MCF 10A (cell line): ENCODE data around the gene C1QTNF1. TPM values are rescaled to one million over a fixed set of nuclear protein-coding genes. Genes with fewer than 3 reads are reported as not detected.

Experiments
- BruUV-seq: library from RNA; stranded (reverse); fragments of 400-500 nt; replicated peaks from 2 replicates; lab custom pipeline; 2021; lab: Mats Ljungman, UMichigan
- CTCF ChIA-PET: fragments of 300-600 bp; sonication (Branson Sonifier 250); formaldehyde crosslinking; extraction: SDS; loops from one replicate; lab custom pipeline; 2021; ENCODE audit warnings: antibody characterized with exemption, inconsistent platforms; lab: Yijun Ruan, JAX
- POLR2A ChIA-PET: fragments of 300-600, 350-650 bp; sonication (Branson Sonifier 250); formaldehyde crosslinking; extraction: SDS; loops from one replicate; lab custom pipeline; 2020; ENCODE audit warnings: antibody characterized with exemption, inconsistent platforms; lab: Yijun Ruan, JAX
- DNase-seq: peaks from one replicate; pipeline ENCODE4 v3.0.0-alpha.2; 2018; ENCODE audit not compliant: unreplicated experiment
- H3K27ac Mint-ChIP-seq: one replicate; pipeline ENCODE4 v1.8.0; 2022; ENCODE audit warnings: mild to moderate bottlenecking, low read depth, mixed read lengths; ENCODE audit not compliant: unreplicated experiment
- H3K27me3 Mint-ChIP-seq: one replicate; pipeline ENCODE4 v1.8.0; 2022; ENCODE audit warnings: mixed read lengths; ENCODE audit not compliant: insufficient read depth, unreplicated experiment
- H3K36me3 Mint-ChIP-seq: one replicate; pipeline ENCODE4 v1.8.0; 2022; ENCODE audit warnings: mild to moderate bottlenecking, moderate library complexity, mixed read lengths; ENCODE audit not compliant: insufficient read depth, unreplicated experiment
- H3K4me1 Mint-ChIP-seq: one replicate; pipeline ENCODE4 v1.8.0; 2022; ENCODE audit warnings: mixed read lengths; ENCODE audit not compliant: insufficient read depth, unreplicated experiment
- H3K4me3 Mint-ChIP-seq: one replicate; pipeline ENCODE4 v1.8.0; 2022; ENCODE audit warnings: mild to moderate bottlenecking, moderate library complexity, mixed read lengths; ENCODE audit not compliant: unreplicated experiment
- H3K9me3 Mint-ChIP-seq: one replicate; pipeline ENCODE4 v1.8.0; 2022; ENCODE audit warnings: mixed read lengths; ENCODE audit not compliant: unreplicated experiment
- intact Hi-C: fragments of 100-400 bp; cut with micrococcal nuclease; formaldehyde crosslinking; loops from 2 replicates; pipeline ENCODE4 v1.14.1; 2022
- total RNA-seq: library from RNA; stranded (reverse); gene quantifications from 2 replicates; pipeline ENCODE4 v1.2.3, GENCODE V29; 2022
- TF ChIP-seq, protein P1 (sequence below): fragments of 200-600 bp; IDR thresholded peaks from one replicate; pipeline ENCODE4 v1.8.0; 2022; ENCODE audit warnings: antibody characterized with exemption, mild to moderate bottlenecking; ENCODE audit not compliant: unreplicated experiment

C1QTNF1 gene
- total RNA-seq, 1 experiment from 2014 or later: 3.0 TPM

DNA sequence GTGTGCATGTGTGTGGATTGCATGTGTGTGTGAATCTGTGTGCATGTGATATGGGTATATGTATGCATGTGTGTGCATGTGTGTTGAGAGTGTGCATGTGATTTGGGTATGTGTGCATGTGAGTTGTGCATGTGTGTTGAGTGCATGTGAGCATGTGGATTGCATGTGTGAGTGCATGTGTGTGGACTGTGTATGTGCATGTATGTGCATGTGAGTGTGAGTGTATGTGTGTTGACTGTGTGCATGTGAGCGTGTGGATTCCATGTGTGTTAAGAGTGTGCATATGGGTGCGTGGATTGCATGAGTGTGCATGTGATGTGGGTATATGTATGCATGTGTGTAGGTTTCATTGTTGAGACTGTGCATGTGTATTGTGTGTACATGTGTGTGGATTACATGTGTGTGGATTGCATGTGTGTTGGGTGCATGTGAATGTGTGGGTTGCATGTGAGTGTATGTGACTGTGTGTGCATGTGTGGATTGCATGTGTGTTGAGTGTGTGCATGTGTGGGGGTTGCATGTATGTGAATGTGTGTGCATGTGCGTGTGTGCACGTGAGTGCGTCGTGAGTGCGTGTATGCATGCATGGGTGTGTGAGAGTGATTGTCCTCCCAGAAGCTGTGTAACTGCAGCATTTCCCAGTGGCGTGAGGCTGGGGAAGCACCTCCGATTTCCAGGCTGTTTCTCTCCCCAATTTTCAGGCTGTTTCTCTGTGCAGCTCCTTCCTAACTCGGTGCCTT is 19.4 kb downstream of the C1QTNF1 start:
- H3K4me3 Mint-ChIP-seq: no peak overlapping the region
- intact Hi-C loops: no loop called here
- no peaks in the 10 kb centered on the region for H3K9me3 Mint-ChIP-seq
- no peak for DNase-seq
- TF ChIP-seq, protein P1, sequence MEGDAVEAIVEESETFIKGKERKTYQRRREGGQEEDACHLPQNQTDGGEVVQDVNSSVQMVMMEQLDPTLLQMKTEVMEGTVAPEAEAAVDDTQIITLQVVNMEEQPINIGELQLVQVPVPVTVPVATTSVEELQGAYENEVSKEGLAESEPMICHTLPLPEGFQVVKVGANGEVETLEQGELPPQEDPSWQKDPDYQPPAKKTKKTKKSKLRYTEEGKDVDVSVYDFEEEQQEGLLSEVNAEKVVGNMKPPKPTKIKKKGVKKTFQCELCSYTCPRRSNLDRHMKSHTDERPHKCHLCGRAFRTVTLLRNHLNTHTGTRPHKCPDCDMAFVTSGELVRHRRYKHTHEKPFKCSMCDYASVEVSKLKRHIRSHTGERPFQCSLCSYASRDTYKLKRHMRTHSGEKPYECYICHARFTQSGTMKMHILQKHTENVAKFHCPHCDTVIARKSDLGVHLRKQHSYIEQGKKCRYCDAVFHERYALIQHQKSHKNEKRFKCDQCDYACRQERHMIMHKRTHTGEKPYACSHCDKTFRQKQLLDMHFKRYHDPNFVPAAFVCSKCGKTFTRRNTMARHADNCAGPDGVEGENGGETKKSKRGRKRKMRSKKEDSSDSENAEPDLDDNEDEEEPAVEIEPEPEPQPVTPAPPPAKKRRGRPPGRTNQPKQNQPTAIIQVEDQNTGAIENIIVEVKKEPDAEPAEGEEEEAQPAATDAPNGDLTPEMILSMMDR: no peak
- H3K27me3 Mint-ChIP-seq: peaks cover 26% of the 10 kb centered on the region
- POLR2A ChIA-PET: interaction anchor here (0.6 to 0.9 kb wide), 2 partner anchors 349 to 663 kb away, joined by 3 read pairs; no protein-coding TSS in a partner anchor
- peaks cover 31% of the 10 kb centered on the region for H3K4me1 Mint-ChIP-seq
- H3K36me3 Mint-ChIP-seq: peaks cover 1% of the 10 kb centered on the region
- no peak overlapping the region for H3K27ac Mint-ChIP-seq
- BruUV-seq: no TSS peak
- CTCF ChIA-PET: interaction anchor here (0.6 to 7.2 kb wide), 7 partner anchors 9 to 350 kb away, joined by 3 to 73 read pairs (median 4); no protein-coding TSS in a partner anchor

DNA sequence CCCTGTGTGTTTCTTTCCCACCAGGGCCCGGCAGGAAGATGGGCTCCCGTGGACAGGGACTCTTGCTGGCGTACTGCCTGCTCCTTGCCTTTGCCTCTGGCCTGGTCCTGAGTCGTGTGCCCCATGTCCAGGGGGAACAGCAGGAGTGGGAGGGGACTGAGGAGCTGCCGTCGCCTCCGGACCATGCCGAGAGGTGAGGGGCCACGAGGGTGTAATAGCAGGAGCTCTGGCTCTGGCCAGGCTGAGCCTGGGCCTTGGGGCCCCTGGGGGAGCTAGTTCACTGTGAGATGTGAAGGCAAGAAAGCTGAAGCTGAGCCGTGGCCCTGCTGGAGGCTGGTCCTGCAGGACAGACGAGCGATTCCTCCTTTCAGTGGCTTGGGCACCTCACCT is 20.0 kb downstream of the C1QTNF1 start:
- Mint-ChIP-seq H3K4me3 (no peak overlapping the region), H3K36me3 (no peaks in the 10 kb centered on the region), H3K9me3 (no peaks in the 10 kb centered on the region), H3K27ac (no peak overlapping the region), H3K4me1 (peaks cover 28% of the 10 kb centered on the region), H3K27me3 (peaks cover 26% of the 10 kb centered on the region)
- CTCF ChIA-PET: interaction anchor here (0.6 to 7.2 kb wide), 8 partner anchors 9 to 349 kb away, joined by 3 to 73 read pairs (median 4); no protein-coding TSS in a partner anchor
- DNase-seq: no peak
- intact Hi-C loops: no loop called here
- POLR2A ChIA-PET: interaction anchor here (0.6 to 0.9 kb wide), 2 partner anchors 348 to 663 kb away, joined by 3 read pairs; no protein-coding TSS in a partner anchor
- TF ChIP-seq, protein P1: no peak
- BruUV-seq: no TSS peak

DNA sequence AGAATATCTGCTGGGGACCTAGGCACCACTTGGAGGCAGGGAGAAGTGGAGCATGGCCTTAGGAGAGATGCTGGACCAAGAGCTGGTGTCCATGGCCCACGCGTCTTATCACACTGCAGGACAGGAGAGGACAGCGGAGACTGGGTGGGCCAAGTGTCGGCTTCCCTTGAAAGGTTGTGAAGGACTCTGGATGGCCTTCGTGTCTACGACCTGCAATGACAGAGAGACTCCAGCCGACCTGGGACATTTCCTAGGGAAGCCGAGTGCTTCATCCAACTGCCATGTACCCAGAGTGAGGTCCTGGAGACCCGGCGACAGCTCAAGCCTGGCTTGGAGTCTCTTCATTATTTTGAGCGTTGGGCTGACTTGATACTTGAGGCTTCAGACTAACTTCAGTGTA is 20.5 kb downstream of the C1QTNF1 start:
- POLR2A ChIA-PET: interaction anchor here (0.9 kb wide), 1 partner anchor 348 kb away, joined by 3 read pairs; no protein-coding TSS in a partner anchor
- no peaks in the 10 kb centered on the region for H3K36me3 Mint-ChIP-seq

More for the DNA sequence above, 20.5 kb downstream of the C1QTNF1 start:
- BruUV-seq: no TSS peak
- Mint-ChIP-seq H3K27ac (no peak overlapping the region), H3K27me3 (peaks cover 26% of the 10 kb centered on the region), H3K4me1 (peaks cover 28% of the 10 kb centered on the region), H3K9me3 (no peaks in the 10 kb centered on the region), H3K4me3 (no peak overlapping the region)
- DNase-seq: no peak
- CTCF ChIA-PET: interaction anchor here (0.5 to 7.2 kb wide), 17 partner anchors 10 to 695 kb away, joined by 3 to 73 read pairs (median 6); partner anchors contain the start of gene ENGASE
- intact Hi-C loops: no loop called here
- TF ChIP-seq, protein P1: no peak
